ENCODE measurements around the gene ELMOD2.
"Not testable (repeated sequence)": the region's sequence is repeated elsewhere in the genome, so short reads cannot be mapped to it uniquely, and the experiment has no call there.

Gene ELMOD2

DNA sequence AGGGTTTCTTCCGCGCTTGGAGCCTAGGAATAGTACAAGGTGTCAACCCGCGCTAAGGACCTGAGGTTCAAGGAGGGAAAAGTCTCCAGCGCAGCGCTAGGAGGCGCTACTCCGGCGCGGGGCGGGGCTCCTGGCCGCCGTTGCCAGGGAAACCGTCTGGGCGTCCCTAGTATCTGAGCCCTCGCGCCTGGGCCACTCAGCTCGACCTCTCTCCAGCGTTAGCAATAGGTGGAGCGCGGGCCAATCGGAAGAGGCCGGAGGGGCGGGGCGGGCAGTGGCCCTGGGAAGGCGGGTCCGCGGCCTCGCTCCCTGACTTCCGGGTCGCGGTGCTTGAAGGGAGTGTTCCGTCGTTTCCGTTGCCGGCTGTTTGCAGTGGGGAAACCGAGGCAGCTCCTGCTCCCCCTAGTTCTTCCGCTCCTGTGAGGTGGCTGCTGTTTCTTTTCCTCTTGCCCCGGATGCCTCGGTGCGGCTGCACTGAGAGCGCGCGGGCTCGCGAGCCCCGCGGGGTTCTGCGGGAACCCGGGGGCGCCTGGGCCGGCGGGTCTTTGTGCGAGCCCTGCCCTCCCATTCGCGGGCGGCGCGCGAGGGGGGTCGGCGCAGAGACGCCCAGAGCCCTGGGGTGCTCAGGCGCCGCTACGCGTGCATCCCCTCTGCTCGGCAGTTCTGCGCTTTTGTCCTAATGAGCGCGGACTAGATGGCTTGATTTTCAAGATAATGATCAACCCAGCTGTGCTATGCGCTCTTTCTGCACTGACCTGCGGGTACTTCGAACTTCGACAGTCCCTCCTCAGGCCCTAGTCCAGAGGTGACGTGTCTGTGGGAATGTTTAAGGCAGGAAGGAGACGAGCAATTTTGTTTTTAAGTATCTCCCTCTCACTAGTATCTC is at the start of gene ELMOD2:
Gene ELMOD2 (plus strand): TSS at position 312 of the 886 bp plus-strand sequence. CDS start 1,261 bp downstream, outside the sequence.
- peak; percentile 96 for DNase-seq (ENCODE audit: low spot score)

DNA sequence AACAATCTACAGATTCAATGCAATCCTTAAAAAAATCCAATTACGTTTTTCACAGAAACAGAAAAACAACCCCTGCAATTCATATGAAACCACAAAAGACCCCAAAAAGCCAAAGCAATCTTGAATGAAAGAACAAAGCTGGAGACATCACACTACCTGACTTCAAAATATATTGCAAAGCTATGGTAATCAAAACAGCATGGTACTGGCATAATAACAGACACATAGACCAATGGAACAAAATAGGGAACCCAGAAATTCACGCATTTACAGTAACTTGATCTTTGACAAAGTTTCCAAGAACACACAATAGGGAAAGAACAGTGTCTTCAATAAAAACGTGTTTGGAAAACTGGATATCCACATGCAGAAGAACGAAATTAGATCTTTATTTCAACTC is 40.5 kb upstream of the ELMOD2 start:
- DNase-seq (ENCODE audit: low spot score), result no peak

DNA sequence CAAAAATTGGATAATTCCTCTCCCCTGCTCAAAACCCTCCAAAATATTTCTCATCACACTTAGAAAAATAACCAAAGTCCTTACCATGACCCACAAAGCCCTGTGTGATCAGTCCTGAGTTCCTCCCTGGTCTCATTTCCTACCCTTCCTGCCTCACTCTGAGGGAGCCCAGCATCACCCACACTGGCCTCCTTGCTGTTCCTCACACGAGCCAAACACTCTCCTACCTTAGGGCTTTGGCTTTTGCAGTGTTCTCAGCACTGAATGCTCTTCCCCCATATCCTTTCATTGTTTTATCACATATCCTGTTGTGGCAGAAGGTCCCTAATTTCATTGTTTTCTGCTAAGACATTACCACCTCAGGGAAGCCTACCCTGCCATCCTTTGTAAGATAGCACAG is 38.0 kb upstream of the ELMOD2 start:
- DNase-seq (ENCODE audit: low spot score), result no peak

- DNase-seq (ENCODE audit: low spot score), result no peak
Observed at GRCh38 chr4:140497405-140497746, 26.6 kb upstream of the ELMOD2 start.

- DNase-seq (ENCODE audit: low spot score), result no peak
Observed at GRCh38 chr4:140497747-140498636, 26.0 kb upstream of the ELMOD2 start, which contains the start of gene MGAT4D. Gene MGAT4D, minus strand, starts transcription at chr4:140498293. Its CDS starts 71 bp downstream, at chr4:140498222.

GRCh38 chr4:140499391-140499790 is 24.6 kb upstream of the ELMOD2 start:
- no peak for DNase-seq (ENCODE audit: low spot score)

GRCh38 chr4:140504261-140504660 is 19.7 kb upstream of the ELMOD2 start:
- no peak for DNase-seq (ENCODE audit: low spot score)

DNA sequence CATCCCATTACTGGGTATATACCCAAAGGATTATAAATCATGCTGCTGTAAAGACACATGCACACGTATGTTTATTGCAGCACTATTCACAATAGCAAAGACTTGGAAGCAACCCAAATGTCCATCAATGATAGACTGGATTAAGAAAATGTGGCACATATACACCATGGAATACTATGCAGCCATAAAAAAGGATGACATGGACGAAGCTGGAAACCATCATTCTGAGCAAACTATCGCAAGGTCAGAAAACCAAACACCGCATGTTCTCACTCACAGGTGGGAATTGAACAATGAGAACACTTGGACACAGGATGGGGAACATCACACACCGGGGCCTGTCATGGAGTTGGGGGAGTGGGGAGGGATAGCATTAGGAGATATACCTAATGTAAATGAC is 10.2 kb upstream of the ELMOD2 start:
- not testable (repeated sequence) for DNase-seq (ENCODE audit: low spot score)

DNA sequence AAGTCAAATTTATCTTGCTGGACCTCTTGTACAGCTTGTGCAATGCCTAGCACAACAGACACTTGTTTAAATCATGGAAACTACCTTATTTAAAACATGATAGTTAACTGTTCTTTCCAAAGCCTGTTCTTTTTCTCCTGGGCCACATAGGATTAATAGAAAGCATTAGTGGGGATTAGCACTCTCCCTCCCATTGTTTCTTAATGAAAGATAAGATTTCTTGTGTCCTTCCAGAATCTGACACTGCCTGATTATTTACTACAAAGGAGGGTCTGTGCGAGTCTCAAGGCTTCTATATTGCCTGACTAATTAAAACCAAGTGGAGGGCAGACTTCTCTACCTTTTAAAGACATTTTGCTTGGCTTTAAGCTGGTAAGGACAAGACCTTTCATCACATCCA is 8.5 kb upstream of the ELMOD2 start:
- DNase-seq (ENCODE audit: low spot score), result no peak

DNA sequence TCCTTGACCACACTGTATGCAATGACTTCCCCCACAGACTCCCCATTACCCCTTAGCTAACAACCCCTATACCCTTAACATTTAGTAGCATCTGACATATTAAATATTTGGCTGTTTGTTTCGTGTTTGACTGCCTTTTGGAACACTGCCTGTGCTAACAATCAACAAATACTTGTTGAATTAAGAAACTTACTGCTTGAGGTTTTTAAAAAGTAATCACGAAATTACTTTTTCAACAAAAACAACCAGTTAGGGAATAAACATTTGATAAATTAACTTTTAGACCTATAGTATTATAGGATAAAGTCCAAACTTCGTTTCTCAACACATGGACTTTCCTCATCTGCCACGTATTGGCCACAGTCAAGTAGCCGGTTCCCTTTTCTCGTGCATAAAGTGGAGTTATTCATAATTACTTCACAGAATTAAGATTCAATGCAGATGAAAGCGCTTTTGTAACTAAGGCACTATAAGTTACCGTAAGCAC is 555 bp upstream of the ELMOD2 start:
- no peak for DNase-seq (ENCODE audit: low spot score)

- DNase-seq (ENCODE audit: low spot score), result no peak
Observed at GRCh38 chr4:140529434-140529833, 5.5 kb downstream of the ELMOD2 start.

- no peak for DNase-seq (ENCODE audit: low spot score)
Observed at GRCh38 chr4:140533951-140534480, 10.0 kb downstream of the ELMOD2 start.

DNA sequence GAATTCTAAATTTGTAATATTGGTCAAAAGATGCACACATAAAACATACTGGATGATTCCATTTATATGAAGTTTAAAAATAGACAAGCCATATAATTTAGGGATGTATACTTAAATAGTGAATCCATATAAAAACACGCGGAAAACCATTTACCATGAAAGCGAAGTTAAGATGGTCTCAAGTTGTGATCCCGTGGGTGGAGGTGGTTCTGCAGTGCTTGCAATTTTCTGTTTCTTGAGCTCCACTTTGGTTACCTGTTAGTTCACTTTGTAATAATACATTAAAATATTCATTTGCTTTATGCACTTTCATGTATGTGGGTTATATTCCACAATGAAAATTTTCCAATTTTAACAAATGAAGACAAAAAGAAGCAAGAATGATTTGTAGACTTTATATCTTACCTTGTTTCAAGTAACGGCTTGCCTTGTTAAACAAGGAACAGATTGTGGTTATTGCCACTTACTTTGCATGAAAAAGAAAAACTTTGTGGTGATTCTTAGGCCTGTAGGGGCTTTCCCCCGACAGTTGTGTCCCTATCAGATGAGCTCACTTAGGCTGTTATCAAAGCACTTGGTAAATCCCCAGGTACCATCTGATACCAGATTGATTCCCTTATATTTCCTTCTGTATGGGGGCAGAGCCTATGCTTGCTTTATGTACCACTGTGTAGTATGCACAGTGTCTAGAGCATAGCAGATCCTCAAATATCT is 32.6 kb downstream of the ELMOD2 start:
- no peak for DNase-seq (ENCODE audit: low spot score)

- DNase-seq (ENCODE audit: low spot score), result no peak
Observed at GRCh38 chr4:140557831-140558435, 34.0 kb downstream of the ELMOD2 start.

GRCh38 chr4:140559696-140560095 is 35.7 kb downstream of the ELMOD2 start:
- DNase-seq (ENCODE audit: low spot score), result no peak

DNA sequence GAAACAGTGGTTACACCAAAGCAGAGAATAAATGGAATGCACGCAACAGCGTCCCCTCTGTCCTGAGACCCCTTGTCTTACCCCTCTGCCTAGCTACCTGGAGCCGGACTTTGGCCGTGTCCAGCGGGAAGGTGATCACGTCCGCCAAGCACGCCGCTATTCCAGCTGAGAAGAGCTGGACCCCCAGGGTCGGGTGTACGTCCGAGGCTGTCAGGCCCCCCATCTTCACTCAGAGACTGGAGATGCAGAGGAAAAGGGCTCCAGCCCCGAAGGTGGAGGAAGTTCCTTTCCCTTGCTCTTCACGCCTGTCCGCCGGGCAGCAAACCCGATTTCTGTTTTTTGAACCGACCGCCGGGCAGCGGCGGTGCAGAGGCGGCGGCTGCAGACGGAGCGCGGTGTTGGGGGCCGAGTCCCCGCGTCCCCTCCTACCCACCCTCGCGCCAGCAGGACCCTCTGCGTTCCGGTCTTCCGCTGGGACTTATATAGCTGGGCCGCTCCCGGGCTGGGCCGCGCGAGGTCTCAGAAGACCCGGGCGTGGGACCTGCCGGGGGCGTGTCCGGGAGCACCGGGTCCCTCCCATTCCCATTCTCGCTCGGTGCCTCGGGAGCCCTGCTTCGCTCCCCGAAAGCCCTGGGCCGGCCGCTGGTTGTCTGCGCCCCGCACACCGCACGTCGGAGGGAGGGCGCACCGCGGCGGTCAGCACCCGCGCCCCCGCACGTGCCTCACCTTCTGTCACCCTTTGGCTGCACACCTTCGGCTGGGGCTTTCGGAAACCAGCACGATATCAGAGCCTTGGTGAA is 44.7 kb downstream of the ELMOD2 start, which contains the start of gene UCP1:
Gene UCP1 (minus strand): TSS at position 455 of the 800 bp plus-strand sequence. CDS start 232 bp downstream, at position 223.
- no peak for DNase-seq (ENCODE audit: low spot score)

DNA sequence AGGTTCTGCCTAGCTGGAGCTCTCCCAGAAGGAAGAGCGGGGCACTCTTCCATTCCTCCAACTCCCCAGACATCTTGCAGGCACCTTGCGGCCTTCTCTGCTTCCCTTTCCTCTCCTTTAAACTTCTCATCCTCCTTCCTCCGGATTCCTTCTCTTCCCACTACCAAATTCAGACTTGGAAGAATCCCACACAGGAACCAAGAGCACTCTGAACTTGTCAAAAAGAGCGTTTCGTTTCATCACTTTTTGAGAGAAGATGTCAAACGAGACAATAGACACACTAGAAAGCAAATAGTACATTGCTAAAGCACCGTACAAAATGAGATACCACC is 45.3 kb downstream of the ELMOD2 start:
- DNase-seq (ENCODE audit: low spot score), result no peak

DNA sequence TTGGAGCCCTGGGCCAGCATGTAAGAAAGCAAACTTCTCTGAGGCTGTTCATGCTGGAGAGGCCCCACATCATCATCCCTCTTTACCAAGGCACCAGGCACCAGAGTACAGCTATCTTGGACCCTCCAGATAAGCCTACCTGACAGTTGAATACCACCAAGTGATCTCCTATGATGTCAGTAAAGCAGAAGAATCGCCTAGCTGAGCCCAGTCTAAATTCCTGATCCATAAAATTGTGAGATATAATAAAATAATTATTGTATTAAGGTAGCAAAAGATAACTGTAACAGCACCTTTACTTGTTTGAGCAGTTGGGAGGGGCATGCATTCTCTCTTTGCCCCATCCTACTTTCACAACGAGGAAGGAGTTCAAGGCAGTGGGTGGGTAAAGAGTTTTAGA is 47.7 kb downstream of the ELMOD2 start:
- no peak for DNase-seq (ENCODE audit: low spot score)

DNA sequence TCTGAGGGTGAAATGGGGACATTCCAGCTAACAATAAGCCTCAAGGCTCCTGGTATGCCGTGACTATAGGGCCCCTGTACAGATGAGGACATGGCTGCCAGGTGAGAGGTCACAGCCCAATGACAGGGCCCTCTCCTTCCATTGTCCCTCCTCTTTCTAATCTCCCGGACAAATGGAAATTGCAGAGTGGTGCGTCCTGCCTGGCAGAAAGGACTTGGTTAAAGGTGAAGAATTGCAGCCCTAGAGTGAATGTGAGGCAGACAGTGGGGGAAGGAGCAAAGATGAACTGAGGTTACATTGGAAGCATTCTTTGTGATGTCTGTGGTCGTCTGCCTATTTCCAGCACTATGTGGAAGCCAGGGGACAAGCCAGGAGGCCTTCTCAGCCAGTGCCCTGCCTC is 51.5 kb downstream of the ELMOD2 start:
- DNase-seq (ENCODE audit: low spot score), result no peak

GRCh38 chr4:140579278-140579677 is 55.3 kb downstream of the ELMOD2 start:
- no peak for DNase-seq (ENCODE audit: low spot score)

DNA sequence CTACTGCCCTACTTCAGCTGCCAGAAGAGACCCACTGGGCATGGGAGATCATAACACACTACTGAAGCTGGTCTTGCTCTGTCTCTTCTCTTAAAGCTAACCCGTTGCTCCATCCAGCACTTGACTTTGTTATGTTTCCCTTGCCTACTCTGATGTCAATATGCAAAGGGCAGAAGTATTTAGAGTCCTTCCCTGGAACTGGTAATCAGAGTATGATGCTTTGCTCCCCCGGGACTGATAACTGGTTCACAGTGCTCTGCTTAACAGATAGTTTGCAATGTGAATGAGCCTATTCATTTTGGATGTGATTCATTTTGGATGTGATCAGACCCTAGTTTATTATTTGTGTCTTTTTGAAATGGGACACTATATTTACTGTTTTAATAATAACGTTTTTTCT is 57.1 kb downstream of the ELMOD2 start:
- DNase-seq (ENCODE audit: low spot score), result no peak

Data from hematopoietic multipotent progenitor cell treated with erythropoietin and hydrocortisone succinate and interleukin-3 and kit ligand, for 17 days (in vitro differentiated cells).